HuH-7.5 (cell line): ENCODE results near the gene MED8.
"Not testable (repeated sequence)": the region's sequence is repeated elsewhere in the genome, so short reads cannot be mapped to it uniquely, and the experiment has no call there.

Experiments used
- DNase-seq: peaks from one replicate; pipeline ENCODE4 v3.0.0; 2011; ENCODE audit warnings: low spot score

Gene MED8

DNA sequence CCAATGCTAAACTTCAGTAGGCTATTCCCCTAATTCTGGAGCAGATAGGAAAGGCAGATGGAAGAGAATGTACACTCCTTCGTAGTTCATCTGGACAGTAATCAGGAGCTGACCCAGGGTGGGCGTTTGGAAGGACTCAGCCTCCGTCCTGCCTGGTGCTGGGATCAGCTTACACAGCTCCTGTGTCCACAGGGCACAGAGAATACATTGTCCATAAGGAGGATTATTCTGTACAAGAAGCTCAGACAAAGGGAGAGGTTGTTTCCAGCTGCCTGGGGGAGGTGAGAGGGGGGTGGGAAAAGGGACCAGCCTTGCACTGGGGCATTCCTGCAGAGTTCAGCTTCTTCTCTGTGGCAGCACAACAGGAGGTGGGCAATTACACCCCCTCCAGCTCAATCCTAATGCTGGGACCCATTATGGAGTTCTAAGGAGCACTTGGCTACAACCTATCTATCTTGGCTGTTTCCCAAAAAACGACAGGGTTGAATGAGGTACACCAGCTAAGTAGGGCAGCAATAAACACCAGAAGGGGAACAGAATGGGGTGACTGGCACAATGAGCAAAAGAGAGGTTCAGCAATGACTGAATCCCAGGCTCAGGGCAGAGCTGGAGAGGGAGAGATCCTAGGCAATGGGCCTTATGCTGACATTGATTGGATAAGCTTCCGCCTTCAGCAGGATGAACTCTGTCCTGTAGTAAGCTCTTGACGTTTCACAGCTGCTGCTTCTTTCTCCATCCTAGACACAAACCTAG, 7.4 kb downstream of the MED8 start:
- no peak for DNase-seq

DNA sequence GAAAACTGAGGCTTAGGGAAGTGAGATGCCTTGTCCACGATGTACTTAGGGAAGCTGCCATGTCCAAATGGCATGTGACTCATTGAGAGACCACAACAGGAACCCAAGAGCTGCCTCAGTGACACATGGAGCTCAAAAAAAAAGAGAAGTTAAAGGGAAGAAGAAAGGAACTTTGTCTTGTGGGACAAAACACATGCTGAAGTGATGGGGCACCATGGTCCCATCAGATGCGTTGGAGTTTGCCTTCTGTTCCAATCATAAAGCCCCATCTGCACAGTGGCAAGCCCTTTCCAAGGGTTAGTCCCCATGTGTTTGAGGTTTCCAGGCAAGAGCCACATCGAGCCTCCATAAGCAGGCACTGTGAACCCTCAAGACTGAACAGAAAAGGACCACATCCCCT, 8.0 kb downstream of the MED8 start:
- DNase-seq = no peak

DNA sequence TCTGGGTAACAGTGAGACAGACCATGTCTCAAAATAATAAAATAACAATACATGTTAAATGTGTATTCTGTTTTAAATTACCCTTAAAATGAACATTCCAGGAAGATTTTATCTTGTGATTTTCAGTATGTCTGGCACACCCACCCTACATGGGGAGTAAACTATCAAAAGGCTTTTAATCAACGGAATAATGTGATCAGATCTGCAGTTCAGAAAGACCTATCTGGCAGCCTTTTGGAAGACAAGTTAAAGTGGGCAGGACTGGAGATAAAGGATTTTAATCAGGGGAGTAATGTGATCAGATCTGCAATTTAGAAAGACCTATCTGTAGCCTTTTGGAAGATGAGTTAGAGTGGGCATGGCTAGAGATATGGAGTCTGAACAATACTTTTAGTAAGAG, 10.1 kb downstream of the MED8 start:
- DNase-seq = no peak

DNA sequence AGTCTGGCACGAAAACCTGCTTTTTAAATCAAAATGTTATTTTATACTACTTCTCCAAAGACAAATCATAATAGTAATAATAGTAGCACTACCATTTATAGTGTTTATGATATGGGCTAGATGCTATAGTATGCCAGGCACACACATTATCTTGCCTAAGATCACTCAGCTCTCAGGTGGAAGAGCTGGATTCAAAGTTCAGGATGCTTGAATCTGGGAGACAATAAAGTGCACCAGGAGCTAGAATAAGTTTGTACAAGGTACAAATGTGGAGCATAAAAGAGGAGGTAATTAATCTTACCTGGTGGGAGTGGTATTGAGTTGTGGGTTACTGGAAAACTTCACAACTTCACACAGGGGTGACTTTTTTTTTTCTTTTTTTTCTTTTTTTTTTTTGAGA, 11.8 kb downstream of the MED8 start:
- DNase-seq = no peak

DNA sequence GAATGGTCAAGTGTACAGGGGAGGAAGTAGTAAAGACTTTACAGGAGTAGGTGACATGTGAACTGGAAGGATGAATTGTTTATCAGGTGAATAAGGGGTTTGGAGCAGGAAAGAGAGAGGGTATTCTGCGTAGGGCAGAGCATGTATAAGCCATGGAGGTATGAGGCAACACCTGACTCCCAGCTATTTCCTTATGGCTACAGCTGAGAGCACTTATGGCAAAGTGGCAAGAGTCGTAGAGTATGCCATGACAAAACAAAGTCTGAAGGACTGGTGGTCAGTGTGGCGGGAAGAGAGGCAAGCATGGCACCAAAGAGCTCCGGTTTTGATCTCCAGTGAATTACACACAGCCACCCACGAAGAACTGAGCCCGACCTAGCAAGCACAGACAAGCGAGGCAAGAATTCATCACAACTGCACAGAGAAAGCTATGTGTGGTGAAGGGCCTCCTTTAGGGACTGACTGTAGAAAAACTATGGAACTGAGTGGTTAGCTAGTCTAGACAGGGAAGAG, 12.8 kb downstream of the MED8 start:
- no peak for DNase-seq

DNA sequence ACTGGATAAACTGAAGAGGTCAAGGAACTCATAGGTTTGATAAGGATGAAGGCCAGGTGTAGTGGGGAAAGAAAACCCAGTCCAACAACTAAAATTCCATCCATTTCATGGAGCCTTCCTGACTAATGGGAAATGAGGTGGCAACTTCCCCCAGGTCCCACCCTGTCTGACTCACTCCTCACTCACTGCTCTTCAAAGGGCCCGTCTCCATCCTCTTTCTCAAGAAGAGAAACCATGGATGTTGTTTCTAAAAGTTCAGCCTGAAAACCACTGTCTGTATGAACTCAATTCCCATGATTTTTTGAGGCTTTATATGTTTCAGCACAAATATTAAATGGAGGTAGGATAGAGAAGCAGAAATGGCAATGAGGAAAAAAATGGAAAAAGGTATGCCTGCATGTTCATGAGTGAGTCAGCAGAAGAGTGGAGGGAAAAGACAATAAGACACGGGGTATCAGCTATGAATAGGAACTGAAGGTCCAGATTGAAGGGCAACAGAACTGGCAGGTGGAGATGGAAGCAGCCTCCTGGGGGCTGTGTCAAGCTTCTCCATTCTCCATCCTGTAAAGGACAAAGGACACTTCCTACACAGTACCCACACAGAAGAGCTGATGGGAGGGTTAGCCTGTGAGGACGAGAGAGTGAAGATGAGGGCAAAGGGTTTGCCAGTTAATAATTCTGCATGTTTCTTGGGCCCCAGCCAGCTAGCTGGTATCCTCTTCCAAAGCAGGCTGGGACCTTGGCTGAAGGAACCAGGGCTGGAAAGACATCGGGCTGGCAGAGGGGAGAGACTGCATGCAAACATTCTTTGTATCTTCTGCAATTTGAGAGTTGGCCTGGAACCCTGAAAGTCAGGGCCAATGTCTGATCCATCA, 16.3 kb downstream of the MED8 start:
- DNase-seq = no peak

DNA sequence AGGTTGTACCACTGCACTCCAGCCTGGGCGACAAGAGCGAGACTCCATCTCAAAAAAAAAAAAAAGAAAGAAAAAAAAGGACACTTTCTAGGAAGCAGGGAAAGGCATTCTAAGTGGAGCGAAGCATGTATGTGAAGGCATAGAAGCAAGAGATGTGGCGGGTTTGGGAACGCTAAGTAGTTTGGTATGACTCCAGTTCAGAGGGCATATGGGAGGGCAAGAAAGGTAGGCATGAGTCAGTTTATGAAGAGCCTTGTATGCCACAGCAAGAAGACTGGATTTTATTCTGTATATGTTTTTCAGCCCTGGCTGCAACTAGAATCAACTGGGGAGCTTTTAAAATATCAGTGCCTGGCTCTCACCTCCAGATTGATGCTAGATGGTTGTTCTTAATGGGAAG, 17.4 kb downstream of the MED8 start:
- DNase-seq = no peak

DNA sequence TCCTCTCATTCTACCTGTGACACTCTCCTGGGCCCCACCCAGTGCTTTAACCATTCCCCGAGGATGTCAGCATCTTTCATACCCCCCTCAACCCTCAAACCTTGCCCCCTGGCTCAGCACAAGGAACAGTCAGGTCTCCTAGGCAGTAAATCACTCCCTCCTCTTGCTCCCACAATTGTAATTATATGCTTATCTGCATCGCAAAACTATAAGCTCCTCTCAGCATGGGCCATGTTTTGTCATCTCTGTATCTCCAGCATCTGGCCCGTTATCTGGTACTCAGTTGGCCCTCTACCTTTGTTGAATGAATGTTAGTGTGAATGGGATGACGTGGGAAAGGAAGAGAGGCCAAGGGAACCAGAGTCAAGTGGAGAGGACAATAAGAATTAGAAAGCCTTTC, 19.0 kb downstream of the MED8 start:
- no peak for DNase-seq

DNA sequence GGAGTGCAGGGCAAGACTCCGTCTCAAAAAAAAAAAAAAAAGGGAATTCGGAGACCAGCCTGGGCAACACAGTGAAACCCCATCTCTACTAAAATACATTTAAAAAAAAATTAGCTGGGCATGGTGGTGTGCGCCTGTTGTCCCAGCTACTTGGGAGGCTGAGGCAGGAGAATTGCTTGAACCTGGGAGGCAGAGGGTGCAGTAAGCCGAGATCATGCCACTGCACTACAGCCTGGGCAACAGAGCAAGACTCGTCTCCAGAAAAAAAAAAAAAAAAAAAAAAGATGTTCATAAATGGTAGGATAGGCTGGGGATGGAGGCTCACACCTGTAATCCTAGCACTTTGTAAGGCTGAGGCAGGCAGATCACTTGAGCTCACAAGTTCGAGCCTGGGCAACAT, 19.8 kb downstream of the MED8 start:
- DNase-seq = not testable (repeated sequence)

DNA sequence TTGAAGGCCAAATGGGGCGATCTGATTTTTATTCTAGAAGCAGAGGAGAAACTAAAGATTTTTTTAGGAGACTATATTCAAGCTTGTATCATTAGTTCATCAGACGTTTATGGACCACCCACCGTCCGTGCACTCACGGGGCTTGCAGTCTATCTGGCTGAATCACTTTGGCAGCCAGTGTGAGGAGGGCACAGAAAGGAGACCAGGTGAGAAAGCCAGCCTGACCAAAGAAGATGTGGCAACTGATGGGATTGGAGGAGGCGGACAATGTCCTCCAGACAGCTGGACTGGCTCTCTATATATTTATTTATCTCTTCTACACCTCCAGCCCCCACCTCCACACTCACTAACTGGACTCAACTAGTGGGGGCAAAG, 21.0 kb downstream of the MED8 start:
- DNase-seq = no peak

DNA sequence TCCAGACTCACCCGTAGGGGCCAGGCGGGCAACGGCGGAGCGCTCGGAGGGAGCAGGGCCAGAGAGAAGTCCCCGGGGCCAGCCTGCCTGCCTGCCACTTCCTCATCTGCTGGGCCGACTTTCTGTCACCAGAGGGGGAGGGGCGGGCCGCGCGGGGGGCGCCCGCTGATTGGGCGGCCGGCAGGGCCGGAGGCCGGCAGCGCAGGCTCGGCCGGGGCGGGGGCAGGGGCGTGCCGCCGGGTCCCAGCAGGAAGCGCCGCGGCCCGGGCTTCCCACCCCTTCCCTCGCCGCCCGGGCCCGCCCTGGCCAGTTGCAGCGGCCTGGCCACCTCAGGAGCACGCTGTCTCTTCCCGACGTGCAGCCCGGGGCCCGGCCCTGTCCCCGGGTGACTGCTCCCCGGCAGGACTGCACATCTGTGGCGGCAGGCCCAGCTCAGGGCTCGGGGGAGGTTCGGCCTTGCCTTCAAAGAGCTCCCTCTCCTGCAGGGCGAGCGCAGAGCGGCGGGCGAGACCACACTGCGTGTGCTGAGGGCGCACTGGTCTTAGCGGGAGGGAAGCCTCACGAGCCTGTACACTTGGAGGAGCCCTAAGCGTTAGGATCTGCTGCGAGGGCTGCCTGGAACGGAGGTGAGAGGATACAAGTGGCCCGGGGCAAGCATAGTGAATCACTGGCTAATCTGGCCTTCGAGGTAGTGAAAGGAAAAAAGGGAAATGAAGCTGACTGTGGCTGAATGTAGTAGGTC, 21.5 kb downstream of the MED8 start, which contains the start of gene ELOVL1:
Gene ELOVL1, minus strand, starts transcription at position 108 of the 742 bp plus-strand sequence. CDS start 2,402 bp downstream, outside the sequence.
- DNase-seq = peak; percentile 88

DNA sequence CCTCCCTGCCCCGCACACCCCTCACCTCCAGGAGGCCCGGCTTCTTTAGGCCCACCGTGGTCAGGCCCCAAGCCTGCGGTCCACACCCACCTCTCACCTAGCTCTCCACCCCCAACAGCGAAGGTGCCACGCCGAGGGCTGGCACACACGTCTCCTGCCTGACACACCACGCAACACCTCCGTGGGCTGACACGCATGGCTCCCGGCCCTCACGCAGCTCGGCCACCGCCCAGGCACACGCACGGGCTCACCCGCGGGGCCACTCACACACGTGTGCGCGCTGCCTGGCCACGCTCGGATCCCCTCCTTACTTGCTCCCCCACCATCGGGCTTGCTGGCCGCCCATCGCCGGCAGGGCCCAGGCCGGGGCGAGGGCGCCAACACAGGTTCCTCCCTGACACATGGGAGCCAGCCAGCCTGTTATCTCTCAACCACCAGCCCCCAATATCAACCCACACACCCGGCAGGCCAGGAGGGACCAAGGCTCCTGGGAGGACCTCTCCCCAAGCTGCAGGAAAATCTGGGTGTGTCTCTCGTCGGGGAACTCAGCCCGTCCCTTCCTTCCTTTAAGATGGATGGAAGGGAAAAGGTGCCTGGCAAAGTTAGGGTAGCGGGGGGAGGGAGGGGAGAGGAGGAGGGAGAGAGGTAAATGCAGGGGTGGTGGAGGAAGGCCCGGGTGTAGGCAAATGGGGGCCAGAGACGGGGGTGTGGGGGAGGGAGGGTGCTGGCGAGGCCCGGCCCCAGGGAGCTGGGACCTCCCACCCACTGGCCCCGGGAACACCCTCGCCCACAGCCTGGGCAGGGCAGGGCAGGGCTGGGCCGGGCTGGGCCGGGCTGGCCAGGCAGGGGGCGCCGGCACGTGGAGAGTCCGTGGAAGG, 22.3 kb downstream of the MED8 start:
- peak; percentile 60 for DNase-seq

DNA sequence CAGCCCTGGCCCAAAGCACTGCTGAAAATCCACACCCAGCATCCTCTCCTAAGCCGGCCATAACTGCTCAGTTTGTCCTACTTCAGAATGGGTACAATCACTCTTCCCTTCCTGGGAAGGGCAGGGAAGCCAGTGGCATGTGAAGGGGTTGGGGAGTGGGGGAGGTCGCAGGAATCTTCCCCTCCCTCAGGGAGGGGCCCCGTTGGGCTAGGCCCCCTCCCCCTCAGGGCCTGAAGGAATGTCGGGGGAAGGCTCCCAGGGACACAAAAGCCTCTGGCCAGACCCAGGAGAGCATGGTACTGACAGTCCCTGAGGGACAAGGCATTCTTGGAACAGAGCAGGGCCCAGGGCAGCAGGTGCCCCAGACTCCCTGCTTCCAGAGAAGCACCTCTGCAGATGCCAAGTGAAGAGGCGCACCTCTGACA, 23.0 kb downstream of the MED8 start:
- DNase-seq = no peak

DNA sequence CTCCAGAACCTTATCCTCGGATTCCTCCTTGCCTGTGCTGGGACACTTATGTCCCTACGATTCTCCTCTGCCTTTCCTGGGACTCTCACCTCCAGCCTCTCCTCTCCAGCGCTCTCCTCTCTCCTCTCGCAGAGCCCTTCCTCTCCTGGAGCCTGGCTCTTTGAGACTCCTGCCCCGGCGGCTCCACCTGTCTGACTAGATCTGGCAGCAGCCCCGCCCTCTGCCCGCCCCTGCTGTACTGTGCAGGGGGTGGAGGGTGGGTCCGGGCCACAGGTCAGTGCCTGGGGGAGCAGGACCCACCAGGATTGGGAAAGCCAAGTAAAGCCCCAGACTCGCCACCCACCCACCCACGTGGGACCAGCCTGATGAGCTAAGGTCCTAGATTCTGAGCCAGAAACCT, 23.4 kb downstream of the MED8 start:
- no peak for DNase-seq

DNA sequence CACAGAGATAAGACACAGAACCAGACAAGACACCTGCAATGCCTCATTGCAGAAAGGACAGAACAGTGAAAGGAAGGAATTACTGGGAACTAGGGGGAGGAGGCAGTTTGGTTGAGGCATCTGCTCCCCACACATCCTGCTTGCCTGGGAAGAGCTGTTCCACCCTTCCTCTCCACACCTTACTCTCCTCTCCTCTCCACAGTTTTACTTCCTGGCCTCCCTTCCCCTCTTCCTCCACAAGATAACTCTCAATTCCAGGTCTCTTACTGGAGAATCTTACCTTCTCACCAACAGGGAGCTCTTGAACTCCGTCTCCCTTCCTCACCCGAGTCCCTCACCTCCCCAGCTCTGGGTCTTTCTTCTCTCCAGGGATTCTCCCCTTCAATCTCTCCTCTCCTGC, 23.9 kb downstream of the MED8 start:
- no peak for DNase-seq

DNA sequence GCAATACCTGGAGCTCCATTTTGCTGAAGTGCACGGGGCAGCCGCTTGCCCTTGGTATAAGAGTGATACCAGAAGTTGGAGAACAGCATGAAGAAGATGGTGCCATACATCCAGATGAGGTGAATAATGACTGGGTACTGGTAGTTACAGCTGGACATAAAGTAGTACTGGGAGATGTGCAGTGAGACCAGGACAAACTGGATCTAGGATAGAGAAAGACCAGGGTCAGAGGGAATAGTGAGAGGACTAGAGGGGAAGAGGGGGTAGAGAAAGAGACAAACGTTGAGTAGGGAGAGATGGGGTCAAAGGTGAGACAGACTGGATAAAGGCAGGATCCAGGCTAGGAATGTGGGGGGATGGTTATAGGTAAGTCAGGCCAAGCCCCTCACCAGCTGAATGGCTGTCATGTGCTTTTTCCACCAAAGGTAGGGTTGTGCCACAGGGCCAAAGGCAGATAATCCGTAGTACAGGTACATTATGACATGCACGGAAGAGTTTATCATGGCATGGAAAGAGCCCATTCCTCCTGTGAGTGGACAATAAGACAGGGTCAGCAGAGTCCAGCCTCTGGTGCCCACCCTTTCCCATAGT, 25.6 kb downstream of the MED8 start:
- no peak for DNase-seq

DNA sequence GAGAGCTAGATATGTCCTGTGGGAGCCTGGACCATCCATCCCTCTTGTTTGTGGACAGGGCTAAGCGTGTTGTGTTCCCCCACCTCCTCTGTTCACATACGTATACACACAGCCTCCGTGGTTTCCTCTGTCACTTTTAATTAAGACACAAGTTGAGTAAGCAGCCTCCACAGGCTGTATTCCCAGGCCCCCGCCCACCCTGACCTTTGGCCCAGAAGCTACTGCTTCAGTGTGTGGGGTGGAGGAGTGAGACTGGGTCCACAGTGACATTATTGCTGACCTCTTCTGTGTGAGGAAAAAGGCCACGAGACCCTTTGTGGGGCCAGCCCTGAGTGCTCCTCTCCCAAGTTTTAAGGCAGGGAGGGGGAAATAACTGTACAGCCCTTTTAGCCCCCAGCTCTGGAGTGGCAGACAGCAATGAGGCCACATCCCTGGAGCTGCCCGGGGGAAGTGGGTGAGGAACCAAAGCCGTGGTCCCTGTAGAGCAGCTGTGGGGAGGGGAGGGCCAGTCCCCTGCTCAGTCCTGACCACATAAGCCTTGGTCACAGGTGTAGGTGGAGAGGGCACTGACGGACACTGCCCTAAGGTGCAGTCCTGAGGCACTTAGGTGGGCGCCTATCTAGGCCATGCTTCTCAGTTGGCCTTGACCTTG, 26.2 kb downstream of the MED8 start:
- DNase-seq = no peak

DNA sequence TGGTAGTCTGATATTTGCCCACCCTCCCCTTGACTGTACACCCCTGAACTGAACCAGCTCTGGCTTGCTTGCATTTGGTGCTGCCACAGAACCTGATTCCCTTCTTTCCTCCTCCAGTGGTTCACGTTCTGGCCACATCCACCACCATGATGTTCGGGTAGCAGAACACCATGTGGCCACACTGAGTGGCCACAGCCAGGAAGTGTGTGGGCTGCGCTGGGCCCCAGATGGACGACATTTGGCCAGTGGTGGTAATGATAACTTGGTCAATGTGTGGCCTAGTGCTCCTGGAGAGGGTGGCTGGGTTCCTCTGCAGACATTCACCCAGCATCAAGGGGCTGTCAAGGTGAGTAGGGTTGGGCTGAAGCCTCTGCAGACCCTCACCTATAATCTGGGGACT, 29.0 kb downstream of the MED8 start:
- no peak for DNase-seq

DNA sequence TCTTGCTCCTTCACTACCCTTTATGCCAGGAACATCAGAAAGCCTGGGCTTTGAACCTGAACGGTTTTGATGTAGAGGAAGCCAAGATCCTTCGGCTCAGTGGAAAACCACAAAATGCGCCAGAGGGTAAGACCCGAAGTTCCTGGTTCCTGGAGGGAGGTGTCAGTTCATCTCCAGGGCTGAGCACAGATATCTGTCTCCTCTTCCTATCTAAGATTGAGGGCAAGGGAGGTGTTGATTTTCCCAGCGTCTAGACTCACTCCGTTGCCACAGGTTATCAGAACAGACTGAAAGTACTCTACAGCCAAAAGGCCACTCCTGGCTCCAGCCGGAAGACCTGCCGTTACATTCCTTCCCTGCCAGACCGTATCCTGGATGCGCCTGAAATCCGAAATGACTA, 29.9 kb downstream of the MED8 start:
- DNase-seq = no peak
